ENCODE results near the gene ELAVL2. TPM values are rescaled to one million over a fixed set of nuclear protein-coding genes. Genes with fewer than 3 reads are reported as not detected.

ELAVL2 gene
- total and polyA plus RNA-seq, 9 of the 15 experiments (the other 6 are each of a cell fraction or from before 2014, with no cell fraction given): not detected

- TF ChIP-seq AFF1 (IDR thresholded peaks at IDR 0.05; ENCODE audit: low read depth in 1 of 2, partially characterized antibody in 2 of 2): no peak
- TF ChIP-seq CLOCK (CRISPR knock-in tag; IDR thresholded peaks at IDR 0.05; ENCODE audit: borderline replicate concordance): no peak
- TF ChIP-seq MCM7 (IDR thresholded peaks at IDR 0.05): no peak
- no peak for TF ChIP-seq ZNF143 (CRISPR knock-in tag; IDR thresholded peaks at IDR 0.05)
- no peak for TF ChIP-seq ZNF140 (CRISPR knock-in tag; IDR thresholded peaks at IDR 0.05)
- no peak for TF ChIP-seq POLR2A (conservative IDR thresholded peaks at IDR 0.05)
- no peak for TF ChIP-seq NR2F6 (CRISPR knock-in tag; IDR thresholded peaks at IDR 0.05)
- no peak for TF ChIP-seq ZNF316 (IDR thresholded peaks at IDR 0.05)
- TF ChIP-seq ZNF75A (CRISPR knock-in tag; IDR thresholded peaks at IDR 0.05): no peak
- TF ChIP-seq ELF4 (CRISPR knock-in tag; IDR thresholded peaks at IDR 0.05): no peak
These were observed 108.5 kb downstream of the ELAVL2 start (continued) for GRCh38 chr9:23717505-23717904.
